ENCODE results near the gene ILRUN. TPM values are rescaled to one million over a fixed set of nuclear protein-coding genes. Genes with fewer than 3 reads are reported as not detected.

ILRUN gene
- total RNA-seq, 1 experiment from 2014 or later: 64.6 TPM

DNA sequence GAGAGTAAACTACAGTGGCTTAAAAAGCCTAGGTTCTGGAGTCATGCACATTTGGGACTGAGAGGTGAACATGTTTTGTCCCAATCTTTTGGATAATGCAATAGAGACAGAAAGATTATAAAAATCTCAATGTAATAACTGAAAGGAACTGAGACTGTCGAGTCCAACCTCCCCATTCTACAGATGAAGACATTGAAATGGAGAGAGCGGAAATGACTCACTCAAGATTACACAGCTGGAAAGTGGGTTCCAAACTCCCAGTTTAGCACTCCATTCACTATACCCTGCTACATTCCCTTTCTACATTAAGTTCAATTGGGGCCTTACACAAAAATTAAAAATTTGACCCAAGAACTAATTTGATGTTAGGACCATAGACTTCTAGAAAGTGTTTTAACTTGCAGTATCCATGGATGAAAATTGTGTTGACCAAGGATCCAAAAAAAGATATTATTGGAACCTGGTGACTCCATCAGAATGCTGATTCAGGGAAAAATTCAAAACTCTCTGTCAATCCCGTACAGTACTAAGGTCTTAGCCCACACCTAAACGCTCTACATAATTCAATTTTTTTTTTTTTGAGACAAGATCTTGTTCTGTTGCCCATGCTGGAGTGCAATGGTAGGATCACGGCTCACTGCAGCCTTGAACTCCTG is 1.5 kb upstream of the ILRUN start:
- H2AK5ac ChIP-seq (ENCODE audit: insufficient read length, low read length): no peak overlapping the region
- H3K4me2 ChIP-seq (ENCODE audit: insufficient read depth, insufficient read length, low read length): no peak overlapping the region
- TF ChIP-seq, protein P1, sequence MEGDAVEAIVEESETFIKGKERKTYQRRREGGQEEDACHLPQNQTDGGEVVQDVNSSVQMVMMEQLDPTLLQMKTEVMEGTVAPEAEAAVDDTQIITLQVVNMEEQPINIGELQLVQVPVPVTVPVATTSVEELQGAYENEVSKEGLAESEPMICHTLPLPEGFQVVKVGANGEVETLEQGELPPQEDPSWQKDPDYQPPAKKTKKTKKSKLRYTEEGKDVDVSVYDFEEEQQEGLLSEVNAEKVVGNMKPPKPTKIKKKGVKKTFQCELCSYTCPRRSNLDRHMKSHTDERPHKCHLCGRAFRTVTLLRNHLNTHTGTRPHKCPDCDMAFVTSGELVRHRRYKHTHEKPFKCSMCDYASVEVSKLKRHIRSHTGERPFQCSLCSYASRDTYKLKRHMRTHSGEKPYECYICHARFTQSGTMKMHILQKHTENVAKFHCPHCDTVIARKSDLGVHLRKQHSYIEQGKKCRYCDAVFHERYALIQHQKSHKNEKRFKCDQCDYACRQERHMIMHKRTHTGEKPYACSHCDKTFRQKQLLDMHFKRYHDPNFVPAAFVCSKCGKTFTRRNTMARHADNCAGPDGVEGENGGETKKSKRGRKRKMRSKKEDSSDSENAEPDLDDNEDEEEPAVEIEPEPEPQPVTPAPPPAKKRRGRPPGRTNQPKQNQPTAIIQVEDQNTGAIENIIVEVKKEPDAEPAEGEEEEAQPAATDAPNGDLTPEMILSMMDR (conservative IDR thresholded peaks at IDR 0.05): no peak
- no peak overlapping the region for H3K27ac ChIP-seq (ENCODE audit: insufficient read length, low read depth, low read length)
- no peak overlapping the region for H2BK20ac ChIP-seq (ENCODE audit: low read depth, low read length, poor library complexity, severe bottlenecking)
- H3T11ph ChIP-seq (ENCODE audit: low read length): no peak overlapping the region
- peaks cover 6% of the 10 kb centered on the region for H3K79me1 ChIP-seq (ENCODE audit: insufficient read depth, low read depth, low read length, poor library complexity, severe bottlenecking)
- no peak overlapping the region for H4K91ac ChIP-seq (ENCODE audit: insufficient read length, low read depth, low read length)
- H3K27ac Mint-ChIP-seq: no peak overlapping the region
- H3K56ac ChIP-seq (ENCODE audit: insufficient read length, low read depth, low read length): no peak overlapping the region
- no peak overlapping the region for H4K5ac ChIP-seq (ENCODE audit: insufficient read length, low read depth, low read length)
- H3K27me3 ChIP-seq (ENCODE audit: insufficient read depth, low read length): no peaks in the 10 kb centered on the region
- H2BK5ac ChIP-seq (ENCODE audit: insufficient read length, low read length): no peak overlapping the region
- no peaks in the 10 kb centered on the region for H3K9me3 ChIP-seq (ENCODE audit: control insufficient read depth, low read depth, low read length)
- H2BK120ac ChIP-seq (ENCODE audit: low read depth, low read length, poor library complexity, severe bottlenecking): no peak overlapping the region
- peaks cover 0 to 6% (median 0%) of the 10 kb centered on the region in 3 experiments; a peak in 3 of 7 replicates for H3K36me3 Mint-ChIP-seq (ENCODE audit: insufficient read depth in 1 of 3, low read depth in 3 of 3)
- peaks cover 23 to 31% of the 10 kb centered on the region in 2 experiments for H3K4me1 Mint-ChIP-seq
- peaks cover 13% of the 10 kb centered on the region for H3K23me2 ChIP-seq (ENCODE audit: insufficient read length, low read depth, low read length, poor library complexity, severe bottlenecking)
- H3K14ac ChIP-seq (ENCODE audit: insufficient read depth, low read length): no peak overlapping the region
- no peak overlapping the region for H3K18ac ChIP-seq (ENCODE audit: insufficient read length, low read depth, low read length)
- no peak overlapping the region for H2AFZ ChIP-seq (ENCODE audit: low read length)
- H4K20me1 ChIP-seq (ENCODE audit: control insufficient read depth, insufficient read depth, insufficient read length): no peaks in the 10 kb centered on the region
- no peak overlapping the region for H2BK15ac ChIP-seq (ENCODE audit: low read depth, low read length)
- no peak overlapping the region for H3K4ac ChIP-seq (ENCODE audit: low read depth, low read length)
- H3K4me1 ChIP-seq (ENCODE audit: insufficient read depth, low read length): peaks cover 4% of the 10 kb centered on the region; the same call in 1 of the 2 replicates
- peaks cover 20% of the 10 kb centered on the region; the same call in 1 of the 2 replicates for H3K79me2 ChIP-seq (ENCODE audit: insufficient read depth, low read length)
- DNase-seq: no peak
- H3K9ac ChIP-seq (ENCODE audit: extremely low read depth, insufficient read length, low read length): no peak overlapping the region
- peak overlapping the region; percentile 90 to 94; a peak in 2 of 5 replicates for H3K4me3 Mint-ChIP-seq
- H2BK12ac ChIP-seq (ENCODE audit: insufficient read length, low read depth, low read length): no peak overlapping the region
- WGBS (ENCODE audit: extremely low coverage, insufficient read length, low lambda C conversion rate): no CpG with 5 or more reads among the region's 5 CpGs
- H3K9me3 Mint-ChIP-seq: no peaks in the 10 kb centered on the region
- H3K27me3 Mint-ChIP-seq (ENCODE audit: low read depth): no peaks in the 10 kb centered on the region; the same call in 1 of the 2 replicates
- H4K8ac ChIP-seq (replicated peaks; ENCODE audit: insufficient read length, low read depth, low read length): no peak overlapping the region
- H3K23ac ChIP-seq (ENCODE audit: insufficient read length, low read depth, low read length): no peak overlapping the region
